Measurements from ENCODE around the gene LEMD3. TPM values are rescaled to one million over a fixed set of nuclear protein-coding genes. Genes with fewer than 3 reads are reported as not detected.

The LEMD3 gene
- total and polyA plus RNA-seq, 2 of the 8 experiments (the other 6 are each of a cell fraction or from before 2014, with no cell fraction given), result 5.8 to 33.2 TPM

GRCh38 chr12:65274602-65275272, 105.4 kb downstream of the LEMD3 start:
- ChIA-PET POLR2A (ENCODE audit: partially characterized antibody) (no interaction called here), CTCF (ENCODE audit: partially characterized antibody) (no interaction called here)
- WGBS, 2 experiments (ENCODE audit: extremely low coverage in 1 of 2, insufficient coverage in 1 of 2, insufficient read length in 1 of 2, insufficient replicate concordance in 2 of 2, low coverage in 1 of 2, low lambda C conversion rate in 2 of 2, missing lambda C conversion rate in 1 of 2), result 90% methylated on average over 7 of the region's 7 CpGs; no CpG with 5 or more reads in 1 of the 2 experiments
- TF ChIP-seq FOSL1 (IDR thresholded peaks at IDR 0.05; ENCODE audit: insufficient read depth, low read depth, low read length) (no peak), SP2 (IDR thresholded peaks at IDR 0.05; ENCODE audit: low read length) (no peak), KDM5A (IDR thresholded peaks at IDR 0.05; ENCODE audit: low read length) (no peak), USF2 (IDR thresholded peaks at IDR 0.05; ENCODE audit: low read length) (no peak), CHD2 (IDR thresholded peaks at IDR 0.05; ENCODE audit: low read length) (no peak), ATF2 (IDR thresholded peaks at IDR 0.05; ENCODE audit: low read length) (no peak), EZH2 (IDR thresholded peaks at IDR 0.05; ENCODE audit: low read depth, low read length, severe bottlenecking) (no peak), POLR2A (IDR thresholded peaks at IDR 0.05; ENCODE audit: control extremely low read depth in 1 of 2, low read depth in 2 of 2, low read length in 2 of 2) (no peak), TBP (IDR thresholded peaks at IDR 0.05; ENCODE audit: low read depth, low read length) (no peak), E2F6 (IDR thresholded peaks at IDR 0.05) (no peak)

More at GRCh38 chr12:65274602-65275272, 105.4 kb downstream of the LEMD3 start:
- H2BK15ac ChIP-seq (ENCODE audit: low read length), result no peak overlapping the region
- no peaks in the 10 kb centered on the region for H3K79me2 ChIP-seq (ENCODE audit: control insufficient read depth in 1 of 2, insufficient read depth in 2 of 2, low read length in 2 of 2)
- no peak overlapping the region for H4K5ac ChIP-seq (ENCODE audit: insufficient read length, low read depth, low read length)
- no peak overlapping the region for H2AK5ac ChIP-seq (ENCODE audit: low read depth, low read length)
- H3K36me3 ChIP-seq (ENCODE audit: control insufficient read depth in 2 of 4, insufficient read depth in 4 of 4, low read length in 3 of 4), result no peaks in the 10 kb centered on the region
- no peak overlapping the region for H3K9ac ChIP-seq (replicated peaks in 1 of 4; ENCODE audit: extremely low read depth in 1 of 4, low read depth in 3 of 4, low read length in 3 of 4)
- peaks cover 0 to 5% (median 3%) of the 10 kb centered on the region in 4 experiments; a peak in 4 of 7 replicates for H3K4me1 ChIP-seq (replicated peaks in 1 of 4; ENCODE audit: control insufficient read depth in 3 of 4, insufficient read depth in 4 of 4, low read length in 3 of 4)
- no peak overlapping the region for H3K18ac ChIP-seq (ENCODE audit: extremely low read depth, low read length)
- no peaks in the 10 kb centered on the region for H3K9me3 ChIP-seq (ENCODE audit: insufficient read depth in 2 of 2, low read depth in 1 of 2, low read length in 1 of 2)
- H4K20me1 ChIP-seq (replicated peaks in 1 of 2; ENCODE audit: control insufficient read depth in 1 of 2, insufficient read depth in 2 of 2, low read length in 2 of 2), result no peaks in the 10 kb centered on the region
- H3K4me3 ChIP-seq (ENCODE audit: extremely low read depth in 1 of 4, insufficient read depth in 2 of 4, low read depth in 3 of 4, low read length in 4 of 4), result no peak overlapping the region
- DNase-seq (ENCODE audit: low read depth in 1 of 2, low spot score in 2 of 2) (no peak), FAIRE-seq (no peak)
- no peak overlapping the region for H3K14ac ChIP-seq (ENCODE audit: insufficient read length)
- no peak overlapping the region for H4K8ac ChIP-seq (ENCODE audit: extremely low read depth, insufficient read depth, low read length)
- H3K4me2 ChIP-seq (ENCODE audit: insufficient read depth in 1 of 2, low read depth in 2 of 2, low read length in 2 of 2), result no peak overlapping the region
- peaks cover 0 to 4% (median 1%) of the 10 kb centered on the region in 4 experiments; a peak in 5 of 7 replicates for H3K27me3 ChIP-seq (replicated peaks in 1 of 4; ENCODE audit: control insufficient read depth in 3 of 4, extremely low read depth in 1 of 4, insufficient read depth in 3 of 4, low read length in 3 of 4)
- no peaks in the 10 kb centered on the region for H3K79me1 ChIP-seq (ENCODE audit: low read depth, low read length)
- peaks cover 13% of the 10 kb centered on the region; the same call in 1 of the 2 replicates for H3K23me2 ChIP-seq (ENCODE audit: low read depth, low read length)
- no peak overlapping the region for H2BK120ac ChIP-seq (replicated peaks; ENCODE audit: low read depth, low read length)
- no peak overlapping the region for H2BK5ac ChIP-seq (ENCODE audit: low read depth, low read length)
- no peak overlapping the region for H4K91ac ChIP-seq (replicated peaks; ENCODE audit: insufficient read length, low read length)
- H3K27ac ChIP-seq (ENCODE audit: low read depth, low read length), result no peak overlapping the region
- H3K56ac ChIP-seq (replicated peaks; ENCODE audit: insufficient read length, low read depth, low read length), result no peak overlapping the region
- H3K23ac ChIP-seq (ENCODE audit: insufficient read length), result no peak overlapping the region
- H2BK12ac ChIP-seq (ENCODE audit: low read depth, low read length), result no peak overlapping the region
- no peak overlapping the region for H3K4ac ChIP-seq (replicated peaks; ENCODE audit: insufficient read length, low read depth, low read length)
- H2AFZ ChIP-seq (ENCODE audit: low read length), result no peak overlapping the region
- H2BK20ac ChIP-seq (ENCODE audit: low read length), result no peak overlapping the region

All from H1 (cell line).